GM18499 (cell line): ENCODE measurements around the gene PEAK3.

ENCODE experiments used
- ATAC-seq: cut with Tn5 transposase; IDR thresholded peaks from one replicate; pipeline ENCODE4 v1.9.1; 2021; ENCODE audit warnings: moderate number of reproducible peaks; ENCODE audit not compliant: insufficient read depth, unreplicated experiment

The PEAK3 gene, protein sequence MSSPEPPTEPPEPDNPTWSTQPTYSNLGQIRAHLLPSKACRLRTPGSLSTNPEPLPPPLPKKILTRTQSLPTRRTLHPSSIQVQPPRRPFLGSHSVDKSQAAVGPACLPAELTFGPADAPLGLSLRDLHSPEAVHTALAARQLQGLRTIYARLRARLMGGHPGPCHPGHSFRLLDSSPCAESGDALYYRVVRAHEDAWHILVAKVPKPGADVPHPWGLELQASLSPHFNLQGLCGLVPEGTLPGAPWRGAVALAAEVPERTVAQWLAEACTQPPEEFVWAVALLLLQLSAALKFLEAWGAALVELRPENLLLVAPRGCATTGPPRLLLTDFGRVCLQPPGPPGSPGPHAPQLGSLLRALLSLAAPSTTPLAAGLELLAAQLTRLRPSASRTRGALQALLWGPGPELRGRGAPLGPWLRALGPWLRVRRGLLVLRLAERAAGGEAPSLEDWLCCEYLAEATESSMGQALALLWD

DNA sequence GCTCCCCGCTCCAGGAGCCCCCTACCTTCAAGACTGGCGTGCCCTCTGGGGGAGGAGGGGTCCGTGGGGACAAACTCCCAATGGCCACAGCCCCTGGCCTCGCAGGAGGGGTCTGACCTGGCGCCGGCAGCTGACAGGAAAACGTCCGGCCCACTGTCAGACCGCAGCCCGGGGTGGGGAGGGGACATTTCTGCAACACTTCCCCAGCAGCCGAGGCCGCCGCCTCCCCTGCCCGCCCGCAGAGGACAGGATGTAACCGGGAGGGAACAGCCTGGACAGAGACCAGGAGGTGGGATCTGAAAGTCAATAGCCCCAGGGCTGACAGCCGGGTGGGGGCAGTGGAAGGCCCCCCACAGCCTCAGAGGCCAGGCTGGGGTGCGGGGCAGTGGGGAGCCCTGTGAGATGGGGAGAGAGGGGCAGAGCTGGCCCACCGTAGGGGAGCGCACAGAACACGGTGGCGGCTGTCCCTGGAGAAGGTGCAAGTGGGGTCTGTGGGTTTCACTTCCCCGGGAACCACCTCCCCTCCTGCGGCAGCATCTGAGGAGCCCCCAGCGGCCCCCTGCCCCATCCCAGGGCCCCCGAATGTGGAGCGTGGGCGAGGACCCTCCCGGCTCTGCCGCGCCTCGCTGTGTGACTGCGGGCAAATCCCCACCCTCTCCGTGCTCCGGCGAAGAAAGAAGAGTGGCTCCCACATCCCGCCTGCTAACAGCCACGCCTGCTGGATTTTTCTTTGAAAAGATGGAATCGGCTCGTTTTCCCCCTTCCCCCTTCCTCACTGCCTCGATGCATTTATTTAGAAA, at the start of gene PEAK3:
Gene PEAK3, minus strand, starts transcription at position 114 of the 800 bp plus-strand sequence. CDS start 1,244 bp downstream, outside the sequence.
- no peak for ATAC-seq

DNA sequence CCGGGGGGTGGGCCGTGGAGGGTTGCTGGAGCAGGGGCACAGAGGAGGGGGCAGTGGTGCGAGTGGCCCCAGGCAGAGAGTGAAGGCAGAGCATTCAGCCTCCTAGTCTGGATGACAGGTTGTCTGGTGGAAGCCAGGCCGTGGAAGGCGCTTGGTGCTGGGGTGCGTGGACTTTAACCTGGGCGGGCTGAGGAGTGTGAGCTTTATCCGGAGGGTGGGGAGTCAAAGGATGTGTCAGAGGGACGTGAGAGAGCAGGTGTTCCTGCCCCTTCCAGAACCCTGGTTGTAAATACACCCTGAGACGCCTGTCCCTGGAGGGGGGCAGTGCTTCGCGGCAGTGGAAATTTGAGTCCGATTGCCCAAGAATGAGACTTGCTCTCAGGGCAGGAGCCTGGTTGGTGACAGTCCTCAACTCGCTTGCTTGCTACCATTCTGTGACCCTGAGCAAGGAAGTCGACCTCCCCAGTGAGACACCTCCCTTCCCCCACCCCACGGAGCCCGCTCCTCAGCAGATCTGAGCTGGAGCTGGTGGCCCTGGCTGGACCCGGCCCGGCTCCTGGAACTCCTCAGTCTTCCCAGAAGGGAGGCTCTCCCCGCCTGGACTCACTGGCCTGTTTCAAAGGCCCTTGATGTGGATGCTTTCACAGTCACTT, 48.8 kb upstream of the PEAK3 start:
- no peak for ATAC-seq

DNA sequence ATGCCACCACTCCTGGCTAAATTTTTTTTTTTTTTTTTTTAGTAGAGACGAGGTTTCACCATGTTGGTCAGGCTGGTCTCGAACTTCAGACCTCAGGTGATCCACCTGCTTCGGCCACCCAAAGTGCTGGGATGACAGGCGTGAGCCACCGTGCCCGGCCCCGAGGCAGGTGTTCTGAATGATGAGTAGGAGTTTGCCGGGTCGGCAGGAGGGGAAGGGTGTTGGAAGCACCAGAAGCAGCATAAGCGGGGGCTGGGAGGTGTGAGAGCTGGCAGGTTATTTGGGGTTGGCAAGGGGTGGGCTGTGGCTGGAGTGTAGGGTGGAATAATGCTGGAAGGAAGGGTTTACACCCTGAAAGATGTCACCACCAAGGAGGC, 48.3 kb upstream of the PEAK3 start:
- no peak for ATAC-seq

DNA sequence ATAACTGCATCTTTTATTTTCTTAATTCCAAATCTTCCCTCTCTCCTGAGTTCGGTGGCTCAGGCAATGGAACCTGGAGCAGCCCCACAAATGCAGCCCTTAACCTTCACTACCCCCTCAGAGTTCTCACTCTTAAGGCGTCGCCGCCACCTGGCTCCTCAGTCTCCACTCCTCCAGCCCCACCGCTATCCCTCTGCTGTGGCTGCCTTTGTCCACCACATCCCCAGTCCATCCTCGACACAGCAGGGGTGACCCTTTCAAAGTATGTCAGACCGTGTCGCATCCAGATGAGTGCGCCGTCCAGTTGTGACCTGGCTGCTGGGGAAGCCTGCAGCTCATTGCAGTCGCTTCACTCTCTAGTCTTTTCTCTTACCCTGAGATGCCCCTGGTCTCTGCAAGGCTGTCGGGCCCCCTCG, 47.5 kb upstream of the PEAK3 start:
- no peak for ATAC-seq

DNA sequence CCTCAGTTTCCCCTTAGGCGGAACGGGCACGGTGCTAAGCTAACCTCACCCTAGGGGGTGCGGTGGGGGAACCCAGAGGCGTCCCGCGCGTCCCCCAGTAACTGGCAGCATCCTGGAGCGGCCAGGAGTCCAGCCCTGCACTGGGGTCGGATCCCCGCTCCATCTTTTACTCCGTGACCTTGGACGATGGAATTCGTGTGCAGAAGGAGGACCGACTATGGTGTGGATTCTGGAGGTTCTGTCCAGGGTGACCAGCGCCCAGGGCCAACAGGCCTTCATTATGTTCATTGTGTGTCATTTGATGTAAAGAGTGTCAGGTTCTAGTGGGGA, 47.1 kb upstream of the PEAK3 start:
- ATAC-seq = no peak

DNA sequence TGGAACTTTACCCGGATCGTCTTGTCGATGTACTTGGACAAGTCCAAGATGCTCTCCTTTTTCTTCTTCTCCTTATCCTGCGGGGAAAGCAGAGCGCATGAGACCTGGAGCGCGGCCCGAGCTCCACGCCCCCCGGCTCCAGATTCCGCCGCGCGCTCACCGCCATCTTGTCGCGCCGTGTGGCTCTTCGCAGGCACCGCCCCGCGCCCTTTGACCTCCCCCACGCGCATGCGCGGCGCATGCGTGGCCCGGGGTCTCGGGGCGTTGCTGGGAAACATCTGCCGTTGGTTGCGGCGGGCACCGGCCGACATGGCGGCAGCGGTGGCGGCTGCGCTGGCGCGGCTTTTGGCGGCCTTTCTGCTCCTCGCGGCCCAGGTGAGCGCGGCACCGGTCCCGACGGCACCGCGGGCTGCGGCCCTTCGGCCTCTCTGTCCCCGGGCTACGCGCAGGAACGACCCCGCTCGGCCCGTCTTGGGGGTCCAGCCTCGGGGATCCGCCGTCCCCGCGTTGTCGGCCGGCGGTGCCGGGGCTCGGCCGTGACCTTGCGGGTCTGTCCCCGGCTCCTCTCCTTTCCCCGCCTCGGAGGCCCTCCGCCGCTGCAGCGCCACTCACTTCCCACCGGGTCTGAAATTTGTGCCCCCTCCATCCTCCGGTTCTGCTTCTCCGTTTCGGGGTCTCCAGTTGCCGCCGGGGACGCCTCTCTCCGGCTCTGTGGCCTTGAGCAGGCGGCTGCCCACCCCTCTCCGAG, 46.6 kb upstream of the PEAK3 start, which contains the start of the genes LSM7 and SPPL2B:
Gene LSM7, minus strand, starts transcription at position 186 of the 748 bp plus-strand sequence. Its CDS starts 20 bp downstream, at position 166.
Gene SPPL2B, plus strand, starts transcription at position 284 of the 748 bp plus-strand sequence. Its CDS starts 26 bp downstream, at position 310.
- no peak for ATAC-seq

DNA sequence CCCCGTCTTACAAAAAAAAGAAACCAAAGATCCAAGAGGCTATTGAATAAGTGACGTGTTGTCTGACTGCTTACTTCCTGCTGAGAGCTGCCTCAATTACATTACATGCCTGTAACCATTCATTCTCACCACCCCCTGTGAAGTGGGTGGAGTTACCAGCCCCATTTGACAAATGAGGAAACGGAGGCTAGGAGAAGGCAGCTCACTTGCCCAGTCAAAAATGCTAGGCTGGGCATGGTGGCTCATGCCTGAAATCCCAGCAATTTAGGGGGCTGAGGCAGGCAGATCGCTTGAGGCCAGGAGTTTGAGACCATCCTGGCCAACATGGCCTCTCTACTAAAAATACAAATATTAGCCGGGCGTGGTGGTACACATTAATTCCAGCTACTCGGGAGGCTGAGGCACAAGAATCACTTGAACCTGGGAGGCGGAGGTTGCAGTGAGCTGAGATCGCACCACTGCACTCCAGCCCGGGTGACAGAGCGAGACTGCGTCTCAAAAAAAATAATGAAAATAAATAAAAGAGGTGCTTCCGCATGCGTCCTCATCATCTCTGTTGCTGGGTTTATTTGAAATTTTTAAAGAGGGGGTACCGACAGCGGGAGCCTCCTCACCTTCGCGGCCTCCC, 45.9 kb upstream of the PEAK3 start:
- ATAC-seq = no peak

DNA sequence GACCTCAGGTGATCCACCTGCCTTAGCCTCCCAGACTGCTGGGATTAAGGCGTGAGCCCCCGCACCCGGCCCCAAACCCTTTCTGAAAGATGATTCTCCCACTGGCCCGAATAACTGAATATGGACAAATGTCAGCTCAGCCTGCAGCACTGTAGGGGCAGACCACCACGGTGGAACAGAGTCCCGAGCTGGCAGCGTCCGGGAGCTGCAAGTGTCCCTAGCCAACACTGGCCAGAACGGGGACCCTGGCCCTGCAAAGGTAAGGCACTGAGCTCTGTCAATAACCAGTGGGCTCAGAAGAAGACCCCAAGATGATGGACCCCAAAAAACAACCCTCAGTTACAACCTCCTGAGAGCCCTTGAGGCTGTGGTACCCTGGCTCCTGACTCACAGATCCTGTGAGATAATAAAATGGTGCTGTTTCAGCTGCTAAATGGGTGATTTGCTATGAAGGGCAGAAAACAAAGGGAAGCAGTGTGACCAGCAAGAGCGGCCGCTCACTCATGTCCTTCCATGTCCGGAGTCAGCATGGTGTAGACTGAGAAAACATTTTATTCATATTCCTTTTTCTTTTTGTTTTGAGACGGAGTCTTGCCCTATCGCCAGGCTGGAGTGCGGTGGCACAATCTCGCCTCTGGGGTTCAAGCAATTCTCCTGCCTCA, 44.9 kb upstream of the PEAK3 start:
- no peak for ATAC-seq

DNA sequence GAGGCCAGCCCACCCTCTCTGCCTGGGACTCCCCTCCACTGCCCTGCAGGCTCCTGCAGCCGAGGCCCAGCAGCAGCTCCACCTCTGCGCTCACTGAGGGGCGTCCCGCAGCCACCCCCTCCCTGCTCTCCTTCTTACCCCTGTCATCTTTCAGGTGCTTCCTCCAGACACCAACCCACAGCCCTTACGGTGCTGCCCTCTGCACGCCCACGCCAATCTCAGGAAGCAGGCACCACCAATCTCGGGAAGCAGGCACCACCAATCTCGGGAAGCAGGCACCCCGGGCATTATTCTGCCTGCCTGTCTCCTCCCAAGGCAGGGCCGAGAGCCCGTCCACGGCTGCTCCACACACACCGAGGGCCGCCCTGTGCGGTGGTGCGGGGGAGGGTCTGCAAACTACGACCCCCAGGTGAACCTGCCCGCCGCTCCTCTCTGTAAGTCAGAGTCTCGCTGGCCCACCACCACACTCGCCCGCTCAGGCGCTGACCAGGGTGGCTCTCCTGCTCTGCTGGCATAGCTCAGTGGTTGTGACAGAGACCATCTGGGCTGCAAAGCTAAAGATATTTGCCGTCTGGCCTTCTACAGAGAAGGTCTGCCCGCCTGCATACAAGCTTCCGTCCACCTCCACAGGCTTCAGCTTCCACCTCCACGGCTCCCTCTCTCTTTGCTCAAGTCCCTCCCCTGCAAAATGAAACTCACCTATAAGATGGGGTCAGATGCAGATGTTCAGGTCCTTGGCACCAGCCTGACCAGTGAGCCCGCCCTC, 43.5 kb upstream of the PEAK3 start:
- no peak for ATAC-seq

DNA sequence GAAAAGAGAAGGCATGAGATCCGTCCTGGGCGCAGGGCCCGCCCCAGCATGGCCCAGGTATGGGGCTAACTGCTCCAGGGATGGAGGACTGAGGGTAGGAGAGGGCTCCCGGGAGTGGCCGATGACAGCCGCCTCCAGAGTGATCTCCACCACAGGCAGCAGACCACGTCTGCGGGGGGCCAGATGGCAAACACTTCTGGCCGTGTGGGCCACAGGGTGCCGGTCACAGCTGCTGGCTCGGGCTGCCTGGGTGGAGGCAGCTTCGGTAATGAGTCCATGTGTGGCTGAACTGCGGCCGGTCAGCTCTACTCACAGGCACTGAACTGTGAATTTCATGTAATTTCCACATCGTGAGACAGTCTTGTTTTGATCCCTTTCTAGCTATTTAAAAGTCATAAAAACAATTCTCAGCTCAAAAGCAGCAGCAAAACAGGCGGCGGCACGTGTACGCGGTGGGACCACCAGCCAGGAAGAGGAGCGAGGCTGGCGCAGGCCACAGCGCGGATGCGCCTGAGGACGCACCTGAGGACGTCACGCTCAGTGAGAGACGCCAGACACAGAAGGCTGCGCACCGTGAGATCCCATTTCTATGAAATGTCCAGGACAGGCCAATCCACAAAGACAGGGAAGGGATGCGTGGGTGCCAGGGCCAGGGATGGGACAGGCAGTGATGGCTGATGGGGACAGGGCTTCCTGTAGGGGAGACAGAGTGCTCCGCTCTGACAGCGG, 42.4 kb upstream of the PEAK3 start:
- ATAC-seq = no peak

DNA sequence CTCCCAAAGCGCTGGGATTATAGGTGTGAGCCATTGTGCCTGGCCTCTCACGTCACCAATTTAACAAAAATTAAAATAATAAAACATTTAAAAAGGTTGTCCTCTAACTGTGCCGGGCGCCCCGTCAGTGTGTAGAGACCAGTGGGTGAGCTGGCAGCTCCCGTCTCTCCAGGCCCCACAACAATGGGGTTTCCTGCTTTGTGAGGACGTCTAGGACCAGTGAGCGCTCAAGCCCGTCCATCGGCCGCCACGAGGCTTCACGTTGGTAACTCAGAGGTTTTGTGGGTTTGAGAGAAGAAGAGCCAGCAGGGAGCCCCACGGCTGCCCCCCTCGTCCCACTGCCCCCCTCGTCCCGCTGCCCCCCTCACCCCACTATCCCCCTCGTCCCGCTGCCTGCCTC, 41.7 kb upstream of the PEAK3 start:
- ATAC-seq = no peak

DNA sequence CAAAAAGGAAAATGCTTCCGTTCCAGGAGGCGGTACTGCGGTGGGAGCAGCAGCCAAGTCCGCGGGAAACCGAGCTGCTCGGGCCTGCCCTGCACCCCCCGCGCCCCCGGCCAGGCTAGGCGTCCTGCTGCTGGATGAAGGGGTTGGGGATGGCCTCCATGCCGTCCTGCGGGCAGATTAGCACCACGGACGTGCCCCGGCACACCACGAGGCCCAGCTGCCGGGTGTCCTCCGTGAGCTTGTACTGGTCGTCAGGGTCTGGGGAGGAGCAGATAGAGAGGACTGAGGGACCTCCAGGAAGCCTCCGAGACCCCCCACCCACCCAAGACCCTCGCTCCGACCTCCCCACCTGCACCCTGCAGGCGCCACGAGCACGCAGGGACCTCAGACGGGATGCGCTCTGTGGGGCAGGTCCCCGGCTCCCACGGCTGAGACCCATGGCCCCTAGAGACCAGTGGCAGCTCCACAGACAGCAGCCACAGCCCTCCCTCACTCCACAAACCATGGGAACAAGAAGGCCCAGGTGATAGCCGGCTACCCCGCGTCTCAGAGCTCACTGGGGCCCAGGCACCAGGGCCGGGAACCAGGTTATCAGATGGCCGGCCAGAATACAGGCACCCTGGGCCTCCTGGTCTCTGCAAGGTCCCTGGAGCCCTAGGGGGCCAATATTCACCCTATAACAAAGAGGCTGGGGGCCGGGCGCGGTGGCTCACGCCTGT, 39.7 kb upstream of the PEAK3 start:
- ATAC-seq = no peak

DNA sequence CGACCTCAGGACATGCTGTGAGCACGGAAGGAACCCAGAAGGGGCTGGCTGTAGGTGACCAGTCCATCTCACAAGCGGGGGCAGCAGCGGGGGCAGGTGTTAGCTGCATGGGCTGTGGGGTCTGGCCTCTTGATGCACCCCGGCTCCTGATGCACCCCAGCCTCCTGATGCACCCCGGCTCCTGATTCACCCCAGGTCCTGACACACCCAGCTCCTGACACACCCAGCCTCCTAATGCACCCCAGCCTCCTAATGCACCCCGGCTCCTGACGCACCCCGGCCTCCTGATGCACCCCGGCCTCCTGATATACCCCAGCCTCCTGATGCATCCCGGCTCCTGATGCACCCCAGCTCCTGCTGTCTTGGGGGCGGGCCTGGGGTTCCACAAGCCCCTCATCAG, 39.0 kb upstream of the PEAK3 start:
- no peak for ATAC-seq

DNA sequence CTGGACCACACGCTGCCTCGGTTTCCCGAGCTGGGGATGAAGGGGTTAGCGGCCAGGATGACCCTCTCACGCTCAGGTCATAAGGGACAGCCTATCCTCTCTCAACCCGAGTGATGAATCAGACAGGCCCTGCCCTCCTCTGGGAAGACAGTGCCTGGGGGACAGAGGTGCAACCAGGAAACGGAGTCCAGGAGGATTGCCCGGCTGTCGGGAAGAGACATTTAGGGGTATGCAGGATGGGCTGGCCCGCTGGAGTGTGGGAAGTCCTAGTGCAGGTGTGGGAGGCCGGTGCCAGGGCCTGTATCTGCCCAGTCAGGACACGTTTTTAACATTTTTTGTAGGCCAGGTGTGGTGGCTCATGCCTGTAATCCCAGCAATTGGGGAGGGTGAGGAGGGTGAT, 38.1 kb upstream of the PEAK3 start:
- ATAC-seq = no peak

DNA sequence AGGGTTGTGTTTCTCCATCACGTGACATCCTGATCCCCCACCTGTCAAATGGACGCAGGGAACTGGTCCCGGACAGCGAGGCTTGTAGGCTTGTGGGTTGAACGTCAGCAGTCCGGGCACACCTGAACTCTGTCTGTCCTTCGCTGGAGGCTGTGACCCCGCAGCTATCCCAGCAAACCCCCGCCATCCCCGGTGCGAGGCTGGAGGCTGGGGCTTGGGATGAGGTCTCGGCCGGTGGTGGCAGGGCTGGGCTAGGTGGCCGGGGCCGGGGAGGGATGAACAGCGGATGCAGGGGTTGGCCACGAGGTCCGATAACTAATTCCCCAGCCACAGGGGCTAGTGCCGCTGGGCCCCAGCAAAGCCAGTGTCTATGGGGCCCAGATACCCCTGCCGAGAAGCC, 37.6 kb upstream of the PEAK3 start:
- no peak for ATAC-seq

DNA sequence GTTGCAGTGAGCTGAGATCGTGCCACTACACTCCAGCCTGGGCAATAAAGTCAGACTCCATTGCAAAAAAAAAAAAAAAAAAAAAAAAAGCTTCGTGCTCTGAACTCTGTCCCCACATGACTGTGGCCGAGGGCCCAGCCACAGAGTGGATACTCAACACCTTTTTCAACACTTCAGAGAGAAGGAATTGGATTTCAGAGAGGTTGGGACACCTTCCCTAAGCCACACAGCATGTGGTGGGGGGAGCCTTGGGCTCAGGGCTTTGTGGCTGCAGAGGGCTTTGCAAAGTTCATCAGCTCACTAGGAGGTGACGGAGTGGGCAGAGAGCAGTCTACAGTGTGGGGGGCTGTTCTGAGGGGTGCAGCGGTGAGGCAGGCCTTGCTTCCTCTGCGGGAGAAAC, 36.9 kb upstream of the PEAK3 start:
- no peak for ATAC-seq

DNA sequence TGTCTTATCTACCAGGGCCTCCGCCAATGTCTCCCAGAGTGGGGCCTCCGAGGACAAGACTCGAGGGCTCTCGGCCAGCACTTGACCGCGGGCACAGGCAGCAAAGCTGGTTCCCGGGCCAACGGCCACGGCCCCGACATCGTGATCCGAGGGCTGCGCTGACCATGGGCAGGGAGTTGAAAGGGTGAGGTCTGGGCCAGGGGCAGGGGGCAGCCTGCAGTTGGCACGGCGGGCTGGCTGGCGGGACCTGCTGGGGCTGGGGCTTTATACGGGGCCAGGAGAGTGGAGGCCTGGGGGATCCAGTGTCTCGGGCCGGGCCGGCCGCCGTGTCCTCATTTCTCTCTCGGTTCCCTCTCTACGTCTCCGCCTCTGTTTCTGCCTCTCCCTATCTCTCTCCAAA, 35.8 kb upstream of the PEAK3 start:
- no peak for ATAC-seq
